Gastroesophageal sphincter (tissue), 4 donors: ENCODE measurements around the gene CYP2D6. TPM values are rescaled to one million over a fixed set of nuclear protein-coding genes. Genes with fewer than 3 reads are reported as not detected.

Source experiments
- ATAC-seq: fragments of 150-250 bp; one replicate; pipeline ENCODE4 v1.9.1; 2016; ENCODE audit warnings: mild to moderate bottlenecking, moderate library complexity
- H3K27ac ChIP-seq, 4 donors: fragments of 200-600 bp; sonication (generic) in 3 of 4; 1 replicate in 3 of 4; 2 replicates in 1 of 4; pipeline ENCODE4 v1.5.1; 2016 to 2019
- H3K27me3 ChIP-seq: fragments of 200-600 bp; sonication (generic); one replicate; pipeline ENCODE4 v1.5.1; 2019
- H3K36me3 ChIP-seq, 2 donors: fragments of 200-600 bp; sonication (generic); one replicate each; pipeline ENCODE4 v1.5.1; 2019; ENCODE audit warnings: control low read depth in 1 of 2
- H3K4me1 ChIP-seq, 3 donors: fragments of 200-600 bp; sonication (generic); 1 replicate in 2 of 3; 2 replicates in 1 of 3; pipeline ENCODE4 v1.5.1; 2016 to 2019; ENCODE audit warnings: control low read depth in 2 of 3
- H3K4me3 ChIP-seq, 2 donors: fragments of 200-600 bp; sonication (generic); one replicate each; pipeline ENCODE4 v1.5.1; 2019; ENCODE audit warnings: mild to moderate bottlenecking in 1 of 2, moderate library complexity in 1 of 2
- H3K9me3 ChIP-seq, 3 donors: fragments of 200-600 bp; sonication (generic); one replicate each; pipeline ENCODE4 v1.5.1; 2017 to 2019; ENCODE audit warnings: control low read depth in 2 of 3
- CTCF ChIP-seq, 4 experiments: fragments of 200-600 bp in 2 of 4; fragments of 450-650 bp in 2 of 4; sonication (generic) in 1 of 4; IDR thresholded peaks; one replicate each; pipeline ENCODE4 v1.5.1; 2017 to 2019; ENCODE audit warnings: antibody characterized with exemption in 4 of 4, mild to moderate bottlenecking in 2 of 4, moderate library complexity in 2 of 4
- EP300 ChIP-seq: sonication (generic); formaldehyde crosslinking; IDR thresholded peaks from one replicate; pipeline ENCODE4 v1.6.1; 2017; ENCODE audit warnings: antibody characterized with exemption, mild to moderate bottlenecking
- POLR2A ChIP-seq, 2 donors: fragments of 450-650 bp; IDR thresholded peaks; one replicate each; pipeline ENCODE4 v1.6.1; 2017; ENCODE audit warnings: antibody characterized with exemption in 2 of 2, mild to moderate bottlenecking in 2 of 2, moderate library complexity in 1 of 2
- POLR2AphosphoS5 ChIP-seq: sonication (generic); formaldehyde crosslinking; IDR thresholded peaks from one replicate; pipeline ENCODE4 v1.6.1; 2017; ENCODE audit warnings: antibody characterized with exemption
- WGBS, 2 donors: methylation state at CpG; one replicate each; pipeline ENCODE4 v1.1.5; 2018; ENCODE audit warnings: low coverage in 1 of 2; 5-methylcytosine and 5-hydroxymethylcytosine counted together
- total RNA-seq, 4 donors: library from RNA; depleted of rRNA; stranded (reverse); fragments of >200 nt; gene quantifications; one replicate each; pipeline ENCODE4 v1.1.0, GENCODE V29; 2016

The CYP2D6 gene
- total RNA-seq, 4 donors from 2014 or later, result 0.23 to 2.3 (median 0.40) TPM; not detected in 1

- TF ChIP-seq EP300 (no peak), CTCF (IDR thresholded peaks at IDR 0.05) (no peak)
- Histone ChIP-seq H3K27ac (no peak overlapping the region), H3K4me3 (no peak overlapping the region), H3K36me3 (peaks cover 0 to 60% of the 10 kb centered on the region in 2 donors), H3K9me3 (no peaks in the 10 kb centered on the region), H3K27me3 (no peaks in the 10 kb centered on the region), H3K4me1 (no peaks in the 10 kb centered on the region)
- 89% methylated on average over 10 to 16 of the region's 16 CpGs for WGBS, 2 donors
- no peak for ATAC-seq
Observed at GRCh38 chr22:42158456-42159132, 28.0 kb upstream of the CYP2D6 start.

GRCh38 chr22:42156598-42156997, 26.0 kb upstream of the CYP2D6 start:
- no peak for ATAC-seq
- H3K4me1 ChIP-seq, result no peaks in the 10 kb centered on the region
- peaks cover 0 to 50% of the 10 kb centered on the region in 2 donors for H3K36me3 ChIP-seq
- H3K27ac ChIP-seq, result no peak overlapping the region
- no peaks in the 10 kb centered on the region for H3K27me3 ChIP-seq
- H3K4me3 ChIP-seq, result no peak overlapping the region
- no peak for TF ChIP-seq POLR2A (IDR thresholded peaks at IDR 0.05)
- no peak for TF ChIP-seq POLR2AphosphoS5
- H3K9me3 ChIP-seq, result no peaks in the 10 kb centered on the region
- WGBS, 2 donors, result 58 to 79% methylated on average over 5 of the region's 5 CpGs

GRCh38 chr22:42156121-42156520, 25.5 kb upstream of the CYP2D6 start:
- Histone ChIP-seq H3K36me3 (peaks cover 0 to 45% of the 10 kb centered on the region in 2 donors), H3K4me1 (no peaks in the 10 kb centered on the region), H3K27me3 (no peaks in the 10 kb centered on the region), H3K27ac (no peak overlapping the region), H3K9me3 (no peaks in the 10 kb centered on the region), H3K4me3 (no peak overlapping the region)
- TF ChIP-seq CTCF (IDR thresholded peaks at IDR 0.05) (no peak), POLR2AphosphoS5 (no peak), POLR2A (IDR thresholded peaks at IDR 0.05) (no peak), EP300 (no peak)
- WGBS, 2 donors, result 88 to 100% methylated on average over 1 of the region's 2 CpGs
- ATAC-seq, result no peak

- Histone ChIP-seq H3K36me3 (peaks cover 0 to 51% of the 10 kb centered on the region in 2 donors), H3K27ac (no peak overlapping the region), H3K4me3 (no peak overlapping the region), H3K9me3 (no peaks in the 10 kb centered on the region), H3K4me1 (no peaks in the 10 kb centered on the region), H3K27me3 (no peaks in the 10 kb centered on the region)
- ATAC-seq, result no peak
- TF ChIP-seq POLR2AphosphoS5 (no peak), EP300 (no peak), POLR2A (IDR thresholded peaks at IDR 0.05) (no peak), CTCF (IDR thresholded peaks at IDR 0.05) (no peak)
- 100% methylated on average over 3 of the region's 7 CpGs; no CpG with 5 or more reads in 1 of the 2 donors for WGBS, 2 donors
Observed at GRCh38 chr22:42155053-42155543, 24.5 kb upstream of the CYP2D6 start.

GRCh38 chr22:42154293-42155052, 23.9 kb upstream of the CYP2D6 start:
- Histone ChIP-seq H3K9me3 (no peaks in the 10 kb centered on the region), H3K4me1 (no peaks in the 10 kb centered on the region), H3K4me3 (no peak overlapping the region), H3K27me3 (no peaks in the 10 kb centered on the region), H3K27ac (no peak overlapping the region), H3K36me3 (peaks cover 0 to 57% of the 10 kb centered on the region in 2 donors)
- ATAC-seq, result no peak
- no peak for TF ChIP-seq POLR2A (IDR thresholded peaks at IDR 0.05)
- TF ChIP-seq CTCF (IDR thresholded peaks at IDR 0.05), result no peak
- TF ChIP-seq EP300, result no peak
- no peak for TF ChIP-seq POLR2AphosphoS5
- WGBS, 2 donors, result 91 to 93% methylated on average over 6 to 8 of the region's 12 CpGs
